Measurements from ENCODE around the gene RGS11.

GRCh38 chr16:234468-235305, 41.1 kb downstream of the RGS11 start, which contains the start of gene FAM234A:
- TF ChIP-seq, protein P1, sequence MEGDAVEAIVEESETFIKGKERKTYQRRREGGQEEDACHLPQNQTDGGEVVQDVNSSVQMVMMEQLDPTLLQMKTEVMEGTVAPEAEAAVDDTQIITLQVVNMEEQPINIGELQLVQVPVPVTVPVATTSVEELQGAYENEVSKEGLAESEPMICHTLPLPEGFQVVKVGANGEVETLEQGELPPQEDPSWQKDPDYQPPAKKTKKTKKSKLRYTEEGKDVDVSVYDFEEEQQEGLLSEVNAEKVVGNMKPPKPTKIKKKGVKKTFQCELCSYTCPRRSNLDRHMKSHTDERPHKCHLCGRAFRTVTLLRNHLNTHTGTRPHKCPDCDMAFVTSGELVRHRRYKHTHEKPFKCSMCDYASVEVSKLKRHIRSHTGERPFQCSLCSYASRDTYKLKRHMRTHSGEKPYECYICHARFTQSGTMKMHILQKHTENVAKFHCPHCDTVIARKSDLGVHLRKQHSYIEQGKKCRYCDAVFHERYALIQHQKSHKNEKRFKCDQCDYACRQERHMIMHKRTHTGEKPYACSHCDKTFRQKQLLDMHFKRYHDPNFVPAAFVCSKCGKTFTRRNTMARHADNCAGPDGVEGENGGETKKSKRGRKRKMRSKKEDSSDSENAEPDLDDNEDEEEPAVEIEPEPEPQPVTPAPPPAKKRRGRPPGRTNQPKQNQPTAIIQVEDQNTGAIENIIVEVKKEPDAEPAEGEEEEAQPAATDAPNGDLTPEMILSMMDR (IDR thresholded peaks at IDR 0.05): peak; percentile 30 to 72 (median 42)
- TF ChIP-seq POLR2A (IDR thresholded peaks at IDR 0.05): peak; percentile 96 to 99
